ENCODE measurements around the gene TUFM.

The TUFM gene

DNA sequence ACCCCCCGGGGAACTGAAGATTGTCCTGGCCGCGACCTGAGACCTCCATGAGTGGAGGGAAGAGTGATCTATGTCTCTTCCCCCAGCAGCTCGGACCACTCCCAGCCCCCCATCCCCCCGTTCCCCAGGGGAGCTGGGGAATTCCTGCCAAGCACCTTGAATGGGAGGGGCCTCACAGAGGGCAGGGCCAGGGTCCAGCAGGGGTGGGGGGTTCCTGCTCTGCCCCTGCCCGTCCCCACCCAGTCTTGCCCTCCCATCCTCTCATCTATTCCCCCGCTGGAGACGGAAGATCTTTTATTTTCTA lies 9.4 kb downstream of the TUFM start:
- Histone ChIP-seq H3F3A (ENCODE audit: insufficient read depth) (peaks cover 29% of the 10 kb centered on the region), H3K4me2 (ENCODE audit: low read depth, low read length, poor library complexity, severe bottlenecking) (no peak overlapping the region), H3K9me2 (replicated peaks; ENCODE audit: insufficient read depth, low read length) (no peaks in the 10 kb centered on the region), H3K9me3 (ENCODE audit: insufficient read depth, low read length) (no peaks in the 10 kb centered on the region), H3K36me3 (ENCODE audit: low read length) (peaks cover 28% of the 10 kb centered on the region; the same call in 1 of the 2 replicates), H3K27ac (ENCODE audit: low read depth, low read length) (no peak overlapping the region), H3K27me3 (ENCODE audit: low read length) (no peaks in the 10 kb centered on the region), H4K20me1 (ENCODE audit: low read depth, low read length) (no peaks in the 10 kb centered on the region), H2AFZ (ENCODE audit: low read depth, low read length, severe bottlenecking) (no peak overlapping the region), H3K4me3 (ENCODE audit: insufficient read depth, low read length, poor library complexity, severe bottlenecking) (no peak overlapping the region), H3K79me2 (ENCODE audit: insufficient read depth, low read length) (no peaks in the 10 kb centered on the region), H3K9ac (ENCODE audit: low read length) (no peak overlapping the region)
- TF ChIP-seq EZH2phosphoT487 (conservative IDR thresholded peaks at IDR 0.05; ENCODE audit: low read length): no peak
- TF ChIP-seq, protein P1, sequence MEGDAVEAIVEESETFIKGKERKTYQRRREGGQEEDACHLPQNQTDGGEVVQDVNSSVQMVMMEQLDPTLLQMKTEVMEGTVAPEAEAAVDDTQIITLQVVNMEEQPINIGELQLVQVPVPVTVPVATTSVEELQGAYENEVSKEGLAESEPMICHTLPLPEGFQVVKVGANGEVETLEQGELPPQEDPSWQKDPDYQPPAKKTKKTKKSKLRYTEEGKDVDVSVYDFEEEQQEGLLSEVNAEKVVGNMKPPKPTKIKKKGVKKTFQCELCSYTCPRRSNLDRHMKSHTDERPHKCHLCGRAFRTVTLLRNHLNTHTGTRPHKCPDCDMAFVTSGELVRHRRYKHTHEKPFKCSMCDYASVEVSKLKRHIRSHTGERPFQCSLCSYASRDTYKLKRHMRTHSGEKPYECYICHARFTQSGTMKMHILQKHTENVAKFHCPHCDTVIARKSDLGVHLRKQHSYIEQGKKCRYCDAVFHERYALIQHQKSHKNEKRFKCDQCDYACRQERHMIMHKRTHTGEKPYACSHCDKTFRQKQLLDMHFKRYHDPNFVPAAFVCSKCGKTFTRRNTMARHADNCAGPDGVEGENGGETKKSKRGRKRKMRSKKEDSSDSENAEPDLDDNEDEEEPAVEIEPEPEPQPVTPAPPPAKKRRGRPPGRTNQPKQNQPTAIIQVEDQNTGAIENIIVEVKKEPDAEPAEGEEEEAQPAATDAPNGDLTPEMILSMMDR (IDR thresholded peaks at IDR 0.05; ENCODE audit: insufficient read depth, low read length, poor library complexity, severe bottlenecking): no peak

DNA sequence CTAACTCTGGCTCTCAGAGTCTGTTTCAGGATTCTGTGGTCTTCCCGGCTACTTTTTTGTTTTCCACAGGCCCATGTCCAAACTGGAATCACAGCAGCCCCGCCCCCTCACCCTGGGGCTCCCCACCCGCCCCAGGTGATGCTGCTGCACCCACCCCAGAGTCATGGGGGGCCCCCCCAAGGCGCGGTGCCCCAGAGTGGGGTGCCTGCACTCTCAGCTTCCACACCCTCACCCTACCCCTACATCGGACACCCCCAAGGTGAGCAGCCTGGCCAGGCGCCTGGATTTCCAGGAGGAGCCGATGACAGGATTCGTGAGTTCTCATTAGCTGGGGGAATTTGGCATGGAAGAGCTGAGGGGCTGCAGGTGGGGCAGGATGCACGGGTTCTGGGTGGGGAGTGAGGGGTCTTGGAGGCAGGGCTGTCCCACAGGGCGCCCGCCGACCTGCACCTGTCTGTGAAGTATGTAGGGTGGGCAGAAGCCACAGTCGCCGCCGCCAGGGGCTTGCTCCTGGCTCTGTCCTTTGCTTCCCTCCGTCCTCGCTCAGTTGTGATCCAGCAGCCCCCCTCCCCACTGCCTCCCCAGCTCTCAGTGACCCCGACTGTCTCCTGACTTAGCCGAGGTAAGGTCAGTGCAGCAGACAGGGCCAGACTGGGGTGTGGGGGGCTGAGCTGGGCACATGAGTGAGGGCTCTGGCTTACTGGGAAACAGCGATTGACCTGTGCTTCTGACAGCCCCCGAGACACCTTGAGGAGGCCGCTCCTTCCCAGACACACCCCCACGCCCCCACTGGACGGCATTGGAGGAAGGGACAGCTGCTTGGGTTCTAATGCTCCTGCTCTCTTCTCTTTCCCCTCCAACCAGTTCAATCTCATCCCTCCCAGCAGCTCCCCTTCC lies 10.0 kb downstream of the TUFM start:
- no peaks in the 10 kb centered on the region for H3K79me2 ChIP-seq (ENCODE audit: insufficient read depth, low read length)
- H3K9me3 ChIP-seq (ENCODE audit: insufficient read depth, low read length): no peaks in the 10 kb centered on the region
- no peak overlapping the region for H3K4me2 ChIP-seq (ENCODE audit: low read depth, low read length, poor library complexity, severe bottlenecking)
- H3K9me2 ChIP-seq (replicated peaks; ENCODE audit: insufficient read depth, low read length): no peaks in the 10 kb centered on the region
- H3K27ac ChIP-seq (ENCODE audit: low read depth, low read length): no peak overlapping the region
- no peak for TF ChIP-seq EZH2phosphoT487 (conservative IDR thresholded peaks at IDR 0.05; ENCODE audit: low read length)
- H3K27me3 ChIP-seq (ENCODE audit: low read length): no peaks in the 10 kb centered on the region
- peaks cover 31% of the 10 kb centered on the region; the same call in 1 of the 2 replicates for H3K36me3 ChIP-seq (ENCODE audit: low read length)
- H2AFZ ChIP-seq (ENCODE audit: low read depth, low read length, severe bottlenecking): no peak overlapping the region
- H3K4me3 ChIP-seq (ENCODE audit: insufficient read depth, low read length, poor library complexity, severe bottlenecking): no peak overlapping the region
- H3F3A ChIP-seq (ENCODE audit: insufficient read depth): peaks cover 29% of the 10 kb centered on the region
- no peak overlapping the region for H3K9ac ChIP-seq (ENCODE audit: low read length)
- no peaks in the 10 kb centered on the region for H4K20me1 ChIP-seq (ENCODE audit: low read depth, low read length)

DNA sequence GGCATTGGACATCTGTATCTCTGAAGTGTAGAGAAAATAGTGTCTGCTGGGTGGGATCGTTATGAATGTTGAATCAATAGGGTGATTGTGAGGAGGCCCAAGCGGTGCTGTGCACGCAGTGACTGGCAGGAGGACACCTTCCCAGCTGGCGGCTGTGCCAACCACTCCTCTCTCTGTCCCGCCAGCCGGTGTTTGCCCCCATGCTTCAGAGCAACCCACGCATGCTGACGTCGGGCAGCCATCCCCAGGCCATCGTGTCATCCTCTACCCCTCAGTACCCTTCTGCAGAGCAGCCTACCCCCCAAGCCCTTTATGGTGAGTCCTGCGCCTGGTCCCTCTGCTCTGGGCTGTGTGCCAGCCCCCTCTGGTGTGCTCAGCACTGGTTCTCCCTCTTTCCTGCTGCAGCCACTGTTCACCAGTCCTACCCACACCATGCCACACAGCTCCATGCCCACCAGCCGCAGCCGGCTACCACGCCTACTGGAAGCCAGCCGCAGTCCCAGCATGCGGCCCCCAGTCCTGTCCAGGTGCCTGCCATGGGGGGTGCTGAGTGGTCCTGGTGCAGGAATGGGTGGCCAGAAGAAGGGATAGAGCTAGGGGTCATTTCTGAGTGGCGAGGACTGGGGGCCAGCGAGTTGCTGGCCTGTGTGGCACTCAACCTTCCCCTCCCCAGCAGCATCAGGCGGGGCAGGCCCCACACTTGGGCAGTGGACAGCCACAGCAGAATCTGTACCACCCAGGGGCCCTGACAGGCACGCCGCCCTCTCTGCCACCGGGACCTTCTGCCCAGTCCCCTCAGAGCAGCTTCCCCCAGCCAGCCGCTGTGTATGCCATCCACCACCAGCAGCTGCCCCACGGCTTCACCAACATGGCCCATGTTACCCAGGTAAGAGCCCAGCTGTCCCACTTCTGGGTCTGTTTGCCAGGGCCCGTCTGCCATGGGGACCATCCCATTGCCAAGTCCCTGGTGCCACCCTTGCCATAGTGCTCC lies 11.0 kb downstream of the TUFM start:
- H3K9ac ChIP-seq (ENCODE audit: low read length): no peak overlapping the region
- H3K9me2 ChIP-seq (replicated peaks; ENCODE audit: insufficient read depth, low read length): no peaks in the 10 kb centered on the region
- TF ChIP-seq, protein P1 (IDR thresholded peaks at IDR 0.05; ENCODE audit: insufficient read depth, low read length, poor library complexity, severe bottlenecking): no peak
- no peak for TF ChIP-seq EZH2phosphoT487 (conservative IDR thresholded peaks at IDR 0.05; ENCODE audit: low read length)
- H3K27me3 ChIP-seq (ENCODE audit: low read length): no peaks in the 10 kb centered on the region
- H3K4me2 ChIP-seq (ENCODE audit: low read depth, low read length, poor library complexity, severe bottlenecking): no peak overlapping the region
- H2AFZ ChIP-seq (ENCODE audit: low read depth, low read length, severe bottlenecking): no peak overlapping the region
- H3K36me3 ChIP-seq (ENCODE audit: low read length): peaks cover 36% of the 10 kb centered on the region; the same call in 1 of the 2 replicates
- no peaks in the 10 kb centered on the region for H4K20me1 ChIP-seq (ENCODE audit: low read depth, low read length)
- no peaks in the 10 kb centered on the region; the same call in 1 of the 2 replicates for H3K79me2 ChIP-seq (ENCODE audit: insufficient read depth, low read length)
- no peak overlapping the region for H3K4me3 ChIP-seq (ENCODE audit: insufficient read depth, low read length, poor library complexity, severe bottlenecking)
- H3F3A ChIP-seq (ENCODE audit: insufficient read depth): peaks cover 29% of the 10 kb centered on the region
- H3K27ac ChIP-seq (ENCODE audit: low read depth, low read length): no peak overlapping the region
- no peaks in the 10 kb centered on the region for H3K9me3 ChIP-seq (ENCODE audit: insufficient read depth, low read length)
